HL-60 (cell line): ENCODE results near the gene MID1.

Source experiments
- CTCF ChIP-seq: IDR thresholded peaks from one replicate; pipeline ENCODE4 v1.5.1; 2011; ENCODE audit warnings: low read length, control low read depth, inconsistent platforms; ENCODE audit not compliant: insufficient read depth
- GABPA ChIP-seq: IDR thresholded peaks from 2 replicates; pipeline ENCODE4 v1.6.1; 2012; ENCODE audit warnings: low read depth
- POLR2AphosphoS5 ChIP-seq: IDR thresholded peaks from 2 replicates; pipeline ENCODE4 v1.6.1; 2012; ENCODE audit warnings: low read depth
- REST ChIP-seq: IDR thresholded peaks from 2 replicates; pipeline ENCODE4 v1.6.1; 2012; ENCODE audit warnings: low read depth; ENCODE audit not compliant: insufficient replicate concordance
- SPI1 ChIP-seq: IDR thresholded peaks from 2 replicates; pipeline ENCODE4 v1.6.1; 2012; ENCODE audit warnings: low read depth, mild to moderate bottlenecking, borderline replicate concordance

- TF ChIP-seq CTCF, result no peak
- no peak for TF ChIP-seq SPI1
- TF ChIP-seq POLR2AphosphoS5, result no peak
- TF ChIP-seq REST, result no peak
- no peak for TF ChIP-seq GABPA
Measured at GRCh38 chrX:10529344-10529743, 91.0 kb downstream of the MID1 start.
